GM18870 (cell line): ENCODE measurements around the gene PPM1A.

Experiments
- ATAC-seq: cut with Tn5 transposase; IDR thresholded peaks from one replicate; pipeline ENCODE4 v1.9.1; 2021; ENCODE audit warnings: moderate library complexity; ENCODE audit not compliant: unreplicated experiment

The PPM1A gene

DNA sequence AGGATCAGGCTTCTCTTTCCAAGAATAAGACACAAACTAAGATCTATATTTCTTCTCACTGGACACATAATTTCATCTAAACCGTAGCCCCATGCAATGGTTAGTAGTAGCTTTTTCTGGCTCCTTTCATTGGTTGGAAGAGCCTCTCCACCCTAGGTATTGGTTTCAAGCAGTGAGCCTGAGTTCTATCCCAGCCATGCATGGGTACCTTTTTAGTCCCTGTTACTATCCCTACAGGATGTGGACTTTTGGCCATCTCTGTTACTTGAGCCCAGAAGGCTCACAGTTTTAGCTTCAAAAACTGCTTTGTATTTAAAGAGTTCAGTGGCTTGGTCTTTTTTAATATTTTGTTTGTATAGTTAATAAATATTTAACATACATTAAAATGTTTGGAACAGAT, 16.1 kb downstream of the PPM1A start:
- no peak for ATAC-seq

DNA sequence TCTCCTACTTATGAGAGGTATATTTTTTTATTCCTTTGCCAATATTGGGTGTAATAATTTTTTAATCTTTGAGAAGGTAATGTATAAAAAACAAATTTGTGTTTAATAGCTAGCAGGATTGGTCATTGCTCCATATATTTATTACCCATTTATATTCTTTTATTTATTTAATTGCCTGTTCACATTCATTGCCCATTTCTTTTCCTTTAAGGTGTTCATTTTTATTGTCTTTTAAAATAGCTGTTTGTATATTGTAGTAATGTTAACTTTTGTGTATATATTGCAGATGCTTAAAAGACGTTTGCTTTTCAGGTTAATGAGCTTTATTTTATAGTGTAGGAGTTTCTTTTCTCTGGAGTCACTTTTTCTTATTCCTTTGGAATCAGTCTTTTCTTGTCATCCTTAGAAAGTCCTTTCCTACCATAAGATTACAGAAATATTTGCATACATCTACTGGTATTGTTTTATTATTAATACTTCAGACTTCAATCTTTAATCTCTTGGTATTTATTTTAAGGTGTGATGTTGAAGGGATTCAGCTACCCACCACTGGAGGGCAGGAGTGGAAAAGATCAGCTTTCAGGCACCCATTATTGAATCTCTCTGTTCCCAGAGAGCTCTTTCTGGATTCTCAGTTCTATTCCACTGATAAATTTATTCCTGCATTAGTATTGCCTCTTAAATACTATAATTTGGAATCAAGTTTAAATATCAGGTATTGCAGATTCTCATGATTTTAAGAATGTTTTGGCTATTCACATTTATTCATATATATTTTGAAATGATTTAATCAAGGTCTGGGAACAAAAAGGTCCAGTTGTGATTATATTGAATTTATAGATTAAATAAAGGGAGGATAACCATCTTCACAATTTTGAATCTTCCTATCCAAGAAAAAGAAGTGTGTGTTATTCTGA, 17.3 kb downstream of the PPM1A start:
- no peak for ATAC-seq

DNA sequence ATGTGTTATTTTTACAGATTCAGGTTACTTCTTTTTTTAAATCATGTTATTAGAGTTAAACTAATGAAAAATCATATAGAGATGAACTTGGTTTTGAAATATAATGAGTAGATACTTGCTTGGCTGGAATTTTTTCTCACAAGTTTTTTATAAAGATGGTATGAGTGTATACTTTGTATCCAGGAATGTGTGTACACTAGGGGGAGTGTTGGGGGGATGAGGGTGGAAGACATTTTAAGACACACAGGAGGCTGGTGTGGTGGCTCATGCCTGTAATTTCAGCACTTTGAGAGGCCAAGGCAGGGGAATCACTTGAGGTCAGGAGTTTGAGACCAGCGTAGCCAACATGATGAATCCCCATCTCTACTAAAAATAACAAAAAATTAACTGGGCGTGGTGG, 23.2 kb downstream of the PPM1A start:
- no peak for ATAC-seq

DNA sequence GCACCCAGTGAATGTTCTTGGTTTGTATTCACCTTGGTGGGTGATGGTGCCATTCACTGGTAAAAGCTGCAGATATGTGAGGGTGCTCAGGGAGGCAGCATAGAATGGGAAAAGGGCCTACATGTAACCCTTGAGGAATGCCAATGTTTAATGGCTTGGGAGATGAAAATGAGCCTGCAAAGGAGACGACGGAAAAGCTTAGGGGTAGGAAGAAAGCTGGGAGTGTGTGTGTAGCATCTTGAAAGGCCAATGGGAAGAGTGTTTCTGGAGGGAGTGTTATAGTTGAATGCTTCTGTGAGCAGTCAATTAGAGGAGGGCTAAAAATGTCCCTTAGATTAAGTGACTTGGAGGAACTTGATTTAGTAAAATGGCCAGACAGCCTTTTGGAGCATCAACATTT, 24.9 kb downstream of the PPM1A start:
- ATAC-seq, result no peak

GRCh38 chr14:60274448-60274847, 25.4 kb downstream of the PPM1A start:
- no peak for ATAC-seq

DNA sequence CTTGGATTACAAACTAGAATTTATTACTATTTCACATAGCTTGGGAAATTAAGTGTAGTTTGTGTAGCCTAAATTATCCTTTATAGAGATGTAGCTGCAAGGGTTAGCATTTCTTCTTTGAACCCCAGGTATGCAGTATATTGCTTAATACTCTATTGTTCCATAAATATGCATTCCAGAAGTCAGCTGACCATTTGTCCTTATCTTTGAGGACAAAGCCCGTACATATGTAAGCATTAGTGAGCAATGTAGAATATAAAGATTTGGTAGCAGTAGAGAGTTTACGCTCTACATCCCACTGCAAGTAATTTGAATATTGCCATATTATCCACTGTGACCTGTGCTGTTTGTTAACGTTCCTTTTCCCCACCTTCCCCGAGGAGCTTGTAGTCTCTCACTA, 26.9 kb downstream of the PPM1A start:
- no peak for ATAC-seq

DNA sequence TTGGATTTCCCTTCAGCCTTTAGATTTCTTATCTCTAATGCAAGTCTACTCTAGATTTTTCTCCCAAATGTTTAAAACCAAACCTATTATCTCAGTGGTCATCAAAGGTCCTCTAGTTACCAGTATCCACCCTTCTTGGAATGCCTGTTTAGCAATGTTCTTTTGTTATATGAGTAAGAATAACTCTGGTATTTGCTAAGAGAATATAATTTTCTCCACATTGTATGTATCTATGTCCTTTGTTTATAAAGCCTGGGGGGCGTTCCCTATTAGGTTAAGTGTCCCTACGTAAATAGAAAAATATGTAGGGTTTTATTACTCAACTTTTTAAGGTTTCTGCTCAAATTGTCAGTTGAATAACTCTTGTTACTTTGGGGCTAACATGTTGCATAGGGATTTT, 27.3 kb downstream of the PPM1A start:
- ATAC-seq, result no peak

- no peak for ATAC-seq
Measured at GRCh38 chr14:60277605-60278190, 28.7 kb downstream of the PPM1A start.

- no peak for ATAC-seq
Measured at GRCh38 chr14:60278350-60278749, 29.3 kb downstream of the PPM1A start.

DNA sequence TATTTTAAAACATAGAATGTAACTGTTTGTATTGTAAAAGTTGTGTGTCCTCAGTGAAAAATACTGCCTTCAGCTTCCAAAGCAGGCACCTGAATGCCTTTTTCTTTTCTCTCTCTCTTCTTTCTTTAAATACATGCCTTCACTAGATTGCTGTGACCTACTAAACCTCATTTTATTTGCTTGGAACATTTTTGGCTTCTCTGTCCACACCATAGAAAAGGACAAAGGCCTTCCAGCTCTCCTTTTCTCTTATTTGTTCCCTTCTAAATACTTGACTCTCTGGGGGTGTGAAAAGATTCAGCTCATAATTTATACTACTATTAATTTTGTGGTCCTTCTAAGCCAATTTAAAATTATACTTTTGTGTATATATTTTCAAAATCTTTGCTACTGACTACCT, 38.4 kb downstream of the PPM1A start:
- ATAC-seq, result no peak

GRCh38 chr14:60288279-60288678, 39.3 kb downstream of the PPM1A start:
- no peak for ATAC-seq

DNA sequence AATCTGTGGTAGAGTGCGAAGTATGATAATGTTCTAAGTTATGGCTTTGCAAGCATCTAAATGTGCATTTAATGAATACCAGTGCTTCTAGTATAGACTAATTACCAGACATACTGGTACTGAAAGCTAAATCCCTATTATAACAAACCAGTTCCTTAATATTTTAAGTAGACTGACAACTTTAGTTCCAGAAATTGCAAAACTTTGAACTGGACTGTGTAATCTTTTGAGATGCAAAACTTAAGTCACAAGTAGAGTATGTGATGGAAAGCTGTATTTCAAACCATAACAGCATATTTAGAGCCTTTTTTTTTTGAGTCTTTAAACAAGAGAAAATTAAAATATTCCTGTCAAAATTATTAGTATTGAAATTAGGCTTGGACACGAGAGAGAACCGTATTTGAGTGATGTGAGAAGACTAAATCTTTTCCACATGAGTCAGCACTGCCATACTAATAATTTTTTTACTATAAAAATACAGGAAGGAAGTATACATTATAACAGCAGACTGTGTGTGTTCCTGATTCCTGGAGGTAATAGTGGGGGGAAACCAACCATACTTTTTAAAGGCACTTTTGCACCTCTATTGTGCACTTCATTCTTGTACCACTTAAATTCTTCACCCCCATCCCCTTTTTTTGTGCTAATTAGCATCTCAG, 45.5 kb downstream of the PPM1A start:
- no peak for ATAC-seq

GRCh38 chr14:60300019-60300418, 51.0 kb downstream of the PPM1A start:
- no peak for ATAC-seq

DNA sequence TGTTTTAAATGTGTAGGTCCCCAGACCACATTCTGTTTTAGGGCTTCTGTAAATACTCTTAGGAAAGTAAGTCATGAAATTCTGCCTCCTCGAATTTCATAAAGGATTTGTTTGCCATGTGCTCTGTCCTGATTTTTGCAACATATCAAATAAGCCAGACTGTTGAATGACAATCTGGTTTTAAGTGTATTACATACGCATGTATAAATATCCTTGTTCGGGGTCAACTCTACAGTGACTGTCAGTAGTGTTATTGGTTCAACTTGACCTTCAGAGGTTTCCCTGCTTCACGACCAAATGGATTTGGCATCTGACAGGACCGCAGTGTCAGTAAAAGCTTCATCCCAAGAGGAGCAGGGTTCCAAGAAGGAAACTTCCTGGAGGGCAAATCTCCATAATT, 52.7 kb downstream of the PPM1A start:
- ATAC-seq, result no peak

GRCh38 chr14:60302663-60303062, 53.6 kb downstream of the PPM1A start:
- no peak for ATAC-seq

DNA sequence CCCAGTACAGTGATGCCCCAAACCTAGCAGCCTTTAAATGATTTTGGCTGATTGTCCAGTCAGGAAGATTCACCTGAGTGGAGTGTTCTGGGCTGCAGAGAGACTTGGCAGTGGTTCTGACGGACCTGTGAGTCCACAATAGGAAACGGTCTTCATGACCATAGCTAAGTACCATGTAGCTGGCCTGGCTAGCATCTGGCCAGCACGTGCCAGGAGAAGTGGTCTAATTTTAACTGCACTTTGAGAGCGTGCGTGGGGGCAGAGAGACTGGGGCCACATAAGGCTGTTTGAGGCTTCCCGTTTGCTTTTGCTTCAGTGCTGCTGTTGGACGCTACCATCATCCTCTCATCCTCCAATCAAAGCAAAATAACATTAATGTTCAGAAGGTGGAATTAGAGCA, 54.7 kb downstream of the PPM1A start:
- no peak for ATAC-seq

- no peak for ATAC-seq
Measured at GRCh38 chr14:60304509-60304908, 55.5 kb downstream of the PPM1A start.

DNA sequence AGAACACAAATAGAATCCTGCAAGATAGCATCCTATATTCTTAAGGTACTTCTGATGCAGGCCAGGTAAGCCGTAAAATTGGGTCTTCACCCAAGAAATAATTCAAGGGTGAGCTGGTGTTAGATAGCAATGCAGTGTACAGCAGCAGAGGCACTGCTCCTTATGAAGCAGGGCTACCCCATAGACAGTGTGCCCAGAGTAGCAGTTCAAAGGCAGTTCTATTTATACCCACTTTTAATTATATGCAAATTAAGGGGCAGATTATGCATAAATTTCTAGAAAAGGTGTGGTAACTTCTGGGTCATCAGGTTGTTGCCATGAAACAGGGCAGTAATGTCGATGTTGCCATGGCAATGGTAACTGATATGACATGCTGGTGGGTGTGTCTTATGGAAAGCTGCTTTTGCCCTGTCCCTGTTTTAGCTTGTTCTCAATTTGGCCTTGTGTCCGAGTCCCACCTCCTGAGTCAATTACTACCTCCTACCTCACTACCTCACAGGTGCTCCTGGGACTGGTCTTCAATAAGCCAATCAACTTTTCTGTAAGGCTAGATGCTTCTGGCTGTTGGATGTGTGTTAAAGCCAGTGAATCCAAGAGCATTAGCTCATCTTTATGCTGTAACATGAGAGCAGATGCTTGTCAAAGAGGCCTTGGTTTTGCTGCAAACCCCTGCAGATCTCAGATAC, 61.0 kb downstream of the PPM1A start:
- ATAC-seq, result no peak

DNA sequence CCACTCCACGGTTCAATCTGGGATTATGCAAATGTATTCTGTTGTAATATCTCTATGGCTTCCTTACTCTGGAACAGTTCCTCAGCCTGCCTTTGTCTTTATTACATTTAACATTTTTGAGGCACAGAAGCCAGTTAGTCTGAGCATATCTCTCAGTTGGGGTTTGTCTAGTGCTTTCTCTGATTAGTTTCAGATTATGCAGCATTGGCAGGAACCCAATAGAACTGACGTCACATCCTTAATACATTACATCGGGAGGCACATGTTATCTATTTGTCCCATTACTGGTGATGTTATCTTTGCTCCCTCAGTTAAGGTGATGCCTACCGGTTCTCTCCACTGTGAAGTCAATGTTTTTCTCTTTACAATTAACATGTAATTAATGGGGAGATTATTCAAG, 62.4 kb downstream of the PPM1A start:
- no peak for ATAC-seq

DNA sequence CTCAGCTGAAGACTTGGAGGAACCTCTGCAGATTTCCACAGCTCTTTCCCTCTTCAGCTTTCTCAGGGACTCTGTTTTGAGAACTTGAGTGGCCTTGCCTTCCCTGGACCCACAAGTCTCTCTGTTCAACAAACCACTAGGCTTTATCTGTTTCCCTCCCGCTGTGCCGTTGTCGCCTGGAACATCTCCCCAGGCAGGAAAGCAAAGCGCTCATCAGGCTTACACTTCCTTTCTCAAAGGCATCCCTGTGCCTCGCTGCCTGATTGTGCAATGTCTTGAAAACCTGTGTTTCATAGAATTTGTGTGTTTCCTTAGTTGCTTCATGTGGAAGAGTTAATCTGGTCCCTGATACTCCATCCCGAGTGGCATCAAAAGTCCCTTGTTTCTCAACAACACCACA, 64.1 kb downstream of the PPM1A start:
- no peak for ATAC-seq

GRCh38 chr14:60315196-60315990, 66.4 kb downstream of the PPM1A start:
- ATAC-seq, result no peak
